Measurements from ENCODE around the gene NAB1.

NAB1 gene

DNA sequence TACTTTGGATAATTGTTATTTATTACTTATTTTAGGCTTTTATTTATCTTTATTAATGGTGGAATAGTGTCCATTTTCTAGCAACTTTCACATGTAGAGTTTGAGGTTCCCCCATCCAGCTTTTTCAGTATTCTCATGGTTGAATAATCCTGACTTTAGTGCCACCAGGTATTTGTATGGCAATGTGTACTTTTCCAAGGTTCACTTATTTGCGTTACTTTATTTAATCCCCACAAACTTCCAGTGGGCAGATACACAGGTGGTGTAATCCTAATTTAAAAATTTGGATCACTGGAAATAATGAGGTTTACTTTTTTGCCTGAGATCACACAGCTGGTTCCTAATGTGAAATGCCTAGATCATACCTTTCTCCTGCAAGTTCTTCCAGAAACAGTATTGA lies 30.5 kb downstream of the NAB1 start:
- in situ Hi-C loops (cut with HindIII; ENCODE audit: low sequenced_read_pairs): no loop called here
- DNase-seq (ENCODE audit: low read depth, low spot score): no peak
- TF ChIP-seq, protein P1, sequence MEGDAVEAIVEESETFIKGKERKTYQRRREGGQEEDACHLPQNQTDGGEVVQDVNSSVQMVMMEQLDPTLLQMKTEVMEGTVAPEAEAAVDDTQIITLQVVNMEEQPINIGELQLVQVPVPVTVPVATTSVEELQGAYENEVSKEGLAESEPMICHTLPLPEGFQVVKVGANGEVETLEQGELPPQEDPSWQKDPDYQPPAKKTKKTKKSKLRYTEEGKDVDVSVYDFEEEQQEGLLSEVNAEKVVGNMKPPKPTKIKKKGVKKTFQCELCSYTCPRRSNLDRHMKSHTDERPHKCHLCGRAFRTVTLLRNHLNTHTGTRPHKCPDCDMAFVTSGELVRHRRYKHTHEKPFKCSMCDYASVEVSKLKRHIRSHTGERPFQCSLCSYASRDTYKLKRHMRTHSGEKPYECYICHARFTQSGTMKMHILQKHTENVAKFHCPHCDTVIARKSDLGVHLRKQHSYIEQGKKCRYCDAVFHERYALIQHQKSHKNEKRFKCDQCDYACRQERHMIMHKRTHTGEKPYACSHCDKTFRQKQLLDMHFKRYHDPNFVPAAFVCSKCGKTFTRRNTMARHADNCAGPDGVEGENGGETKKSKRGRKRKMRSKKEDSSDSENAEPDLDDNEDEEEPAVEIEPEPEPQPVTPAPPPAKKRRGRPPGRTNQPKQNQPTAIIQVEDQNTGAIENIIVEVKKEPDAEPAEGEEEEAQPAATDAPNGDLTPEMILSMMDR (IDR thresholded peaks at IDR 0.05; ENCODE audit: low read depth, low read length): no peak
- no peak overlapping the region for H3K4me3 ChIP-seq (ENCODE audit: low read depth, low read length)

DNA sequence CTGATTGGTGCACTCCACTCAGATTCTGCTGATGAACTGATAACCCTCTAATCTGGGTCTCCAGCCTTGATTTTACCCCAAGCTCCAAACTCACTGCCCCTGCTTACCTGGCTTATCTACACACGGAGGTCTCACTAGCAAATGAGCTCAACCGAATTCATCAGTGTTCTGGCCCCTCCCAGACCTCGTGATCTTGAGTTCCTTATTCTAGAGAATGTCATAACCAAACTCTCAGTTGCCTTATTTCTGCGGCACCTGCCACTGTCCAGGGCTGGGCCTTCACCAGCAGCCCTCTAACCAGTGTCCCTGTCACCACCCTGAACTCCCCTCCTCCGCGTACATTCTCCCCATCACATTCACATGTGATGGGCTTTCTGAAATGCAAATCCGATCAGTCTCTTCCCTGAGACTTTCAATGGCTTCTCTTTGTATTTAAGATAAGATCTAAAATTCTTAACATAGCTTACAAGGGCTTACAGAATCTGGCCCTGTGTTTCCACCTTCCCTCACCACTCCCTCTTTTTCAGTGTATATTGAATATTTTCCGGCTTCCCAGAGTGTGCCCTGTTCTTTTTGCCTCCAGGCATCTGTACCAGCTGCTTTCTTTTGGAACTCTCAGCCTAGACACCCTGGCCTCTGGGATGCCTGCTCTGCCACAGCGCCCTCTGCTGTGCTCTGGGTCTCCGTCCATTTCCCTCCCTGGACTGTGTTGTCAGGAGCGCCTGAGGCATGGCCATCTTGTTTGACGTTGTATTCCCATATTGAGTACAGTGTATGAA lies 31.1 kb downstream of the NAB1 start:
- no peak for DNase-seq (ENCODE audit: low read depth, low spot score)
- TF ChIP-seq, protein P1 (IDR thresholded peaks at IDR 0.05; ENCODE audit: low read depth, low read length): peak; percentile 38

DNA sequence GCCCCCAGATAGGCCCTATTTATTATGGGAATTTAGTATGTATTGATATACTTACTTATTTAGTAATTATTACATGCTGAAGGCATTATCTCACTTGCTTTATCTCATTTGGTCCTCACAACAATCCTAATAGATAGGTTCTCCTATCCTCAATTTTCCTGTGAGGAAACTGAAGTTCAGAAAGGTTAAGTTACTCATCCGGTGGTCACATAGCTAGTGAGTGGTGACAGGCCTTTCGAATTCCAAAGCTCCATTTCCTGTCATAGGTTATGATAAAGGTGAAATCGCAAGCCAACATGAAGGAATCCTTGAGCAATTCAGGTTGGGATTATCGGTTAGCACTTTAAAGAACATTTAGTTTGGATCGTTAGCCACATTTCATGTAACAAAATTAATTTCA lies 33.3 kb downstream of the NAB1 start:
- no peak for DNase-seq (ENCODE audit: low read depth, low spot score)
- in situ Hi-C loops (cut with HindIII; ENCODE audit: low sequenced_read_pairs): no loop called here
- H3K4me3 ChIP-seq (ENCODE audit: low read depth, low read length): no peak overlapping the region
- TF ChIP-seq, protein P1 (IDR thresholded peaks at IDR 0.05; ENCODE audit: low read depth, low read length): no peak

More for the DNA sequence above, 31.1 kb downstream of the NAB1 start:
- no peak overlapping the region for H3K4me3 ChIP-seq (ENCODE audit: low read depth, low read length)
- in situ Hi-C loops (cut with HindIII; ENCODE audit: low sequenced_read_pairs): no loop called here

DNA sequence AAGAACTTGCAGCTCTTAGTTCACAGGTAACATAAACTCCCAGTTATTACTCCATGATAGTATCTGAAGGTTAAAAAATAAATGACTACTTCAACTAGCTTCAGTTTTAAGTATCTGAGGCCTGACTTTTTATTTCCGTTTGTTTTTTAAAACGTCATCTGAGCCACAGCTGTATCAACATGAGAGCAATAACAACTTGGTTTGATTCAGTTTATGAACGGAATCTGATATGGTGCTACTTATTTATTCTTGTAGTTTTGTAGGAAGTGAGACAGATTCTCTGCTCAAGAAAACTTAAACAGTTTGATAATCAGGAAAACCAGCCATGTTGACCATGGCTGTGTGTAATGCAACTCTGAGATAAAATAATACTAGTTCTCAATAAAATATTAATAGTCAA lies 34.9 kb downstream of the NAB1 start:
- peak; percentile 59 for DNase-seq (ENCODE audit: low read depth, low spot score)
- in situ Hi-C loops (cut with HindIII; ENCODE audit: low sequenced_read_pairs): no loop called here
- H3K4me3 ChIP-seq (ENCODE audit: low read depth, low read length): no peak overlapping the region
- TF ChIP-seq, protein P1 (IDR thresholded peaks at IDR 0.05; ENCODE audit: low read depth, low read length): no peak

DNA sequence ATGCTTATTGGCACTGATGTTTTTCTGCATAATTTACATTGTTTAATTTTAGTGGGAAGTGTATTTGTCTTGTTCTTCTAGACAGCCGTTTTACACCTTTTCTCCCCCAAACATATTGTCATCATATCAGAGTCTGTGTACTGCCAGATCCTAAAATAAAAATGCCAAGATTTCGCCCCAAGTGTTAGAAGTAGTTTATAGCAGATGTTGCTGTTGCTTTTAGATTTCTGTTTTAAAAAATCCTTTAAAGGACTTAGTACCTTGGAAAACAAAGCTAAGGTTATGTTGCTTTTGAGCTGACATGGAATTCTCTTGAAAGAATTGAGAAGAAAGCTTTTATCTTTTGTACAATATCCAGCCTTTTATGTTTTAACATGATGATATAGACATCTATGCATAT lies 36.0 kb downstream of the NAB1 start:
- DNase-seq (ENCODE audit: low read depth, low spot score): no peak
- TF ChIP-seq, protein P1 (IDR thresholded peaks at IDR 0.05; ENCODE audit: low read depth, low read length): no peak
- no peak overlapping the region for H3K4me3 ChIP-seq (ENCODE audit: low read depth, low read length)
- in situ Hi-C loops (cut with HindIII; ENCODE audit: low sequenced_read_pairs): no loop called here

DNA sequence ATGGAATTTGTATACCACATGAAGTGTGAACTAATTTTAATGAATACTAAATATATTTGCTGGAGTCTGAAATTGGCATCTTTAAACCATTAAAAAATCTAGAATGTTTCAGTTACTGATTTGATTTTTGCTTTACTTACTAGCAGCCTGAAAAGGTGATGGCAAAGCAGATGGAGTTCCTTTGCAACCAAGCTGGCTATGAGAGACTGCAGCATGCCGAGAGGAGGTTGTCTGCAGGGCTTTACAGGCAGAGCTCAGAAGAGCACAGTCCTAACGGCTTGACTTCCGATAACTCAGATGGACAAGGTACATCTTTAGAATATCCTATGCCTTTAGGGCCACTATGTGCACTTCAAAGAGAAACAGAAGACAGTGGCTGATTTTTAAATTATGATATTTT lies 36.5 kb downstream of the NAB1 start:
- TF ChIP-seq, protein P1 (IDR thresholded peaks at IDR 0.05; ENCODE audit: low read depth, low read length): no peak
- DNase-seq (ENCODE audit: low read depth, low spot score): no peak
- in situ Hi-C loops (cut with HindIII; ENCODE audit: low sequenced_read_pairs): no loop called here
- no peak overlapping the region for H3K4me3 ChIP-seq (ENCODE audit: low read depth, low read length)

Measured in astrocyte of the spinal cord (primary cell).